Mesendoderm (in vitro differentiated cells): ENCODE results near the gene PLB1. TPM values are rescaled to one million over a fixed set of nuclear protein-coding genes. Genes with fewer than 3 reads are reported as not detected.

Experiments used
- DNase-seq: peaks from one replicate; pipeline ENCODE4 v3.0.0; 2013
- H2AK5ac ChIP-seq: 2 replicates; pipeline ENCODE4 v1.6.1; 2013; ENCODE audit warnings: low read length, inconsistent platforms
- H2BK120ac ChIP-seq: 2 replicates; pipeline ENCODE4 v1.6.1; 2013; ENCODE audit warnings: low read depth, mild to moderate bottlenecking, low read length, moderate library complexity, mixed read lengths
- H2BK15ac ChIP-seq: replicated peaks from 2 replicates; pipeline ENCODE4 v1.6.1; 2013; ENCODE audit warnings: low read depth, mild to moderate bottlenecking, moderate library complexity
- H2BK5ac ChIP-seq: 2 replicates; pipeline ENCODE4 v1.6.1; 2013; ENCODE audit warnings: low read length, inconsistent platforms
- H3K18ac ChIP-seq: 2 replicates; pipeline ENCODE4 v1.6.1; 2013; ENCODE audit warnings: mild to moderate bottlenecking, low read length, mixed read lengths
- H3K23ac ChIP-seq: one replicate; pipeline ENCODE4 v1.6.1; 2013; ENCODE audit warnings: low read length
- H3K27ac ChIP-seq: 2 replicates; pipeline ENCODE4 v1.5.1; 2013; ENCODE audit warnings: low read depth, mild to moderate bottlenecking, inconsistent platforms, low read length, moderate library complexity
- H3K27me3 ChIP-seq: 2 replicates; pipeline ENCODE4 v1.6.1; 2013; ENCODE audit warnings: low read length, control low read depth, mild to moderate bottlenecking, inconsistent platforms; ENCODE audit not compliant: insufficient read depth, poor library complexity
- H3K36me3 ChIP-seq: 2 replicates; pipeline ENCODE4 v1.6.1; 2013; ENCODE audit warnings: low read length, inconsistent platforms; ENCODE audit not compliant: control insufficient read depth, insufficient read depth
- H3K4ac ChIP-seq: one replicate; pipeline ENCODE4 v1.6.1; 2013; ENCODE audit warnings: low read depth, mild to moderate bottlenecking, low read length, moderate library complexity
- H3K4me1 ChIP-seq: 2 replicates; pipeline ENCODE4 v1.6.1; 2013; ENCODE audit warnings: low read depth, low read length, inconsistent platforms; ENCODE audit not compliant: control insufficient read depth
- H3K4me2 ChIP-seq: 2 replicates; pipeline ENCODE4 v1.6.1; 2013; ENCODE audit warnings: low read length
- H3K4me3 ChIP-seq: 2 replicates; pipeline ENCODE4 v1.5.1; 2013; ENCODE audit warnings: mild to moderate bottlenecking, low read length
- H3K56ac ChIP-seq: one replicate; pipeline ENCODE4 v1.6.1; 2013; ENCODE audit warnings: low read length
- H3K79me1 ChIP-seq: 2 replicates; pipeline ENCODE4 v1.6.1; 2013; ENCODE audit warnings: low read length, inconsistent platforms
- H3K79me2 ChIP-seq: 2 replicates; pipeline ENCODE4 v1.6.1; 2013; ENCODE audit warnings: mild to moderate bottlenecking, low read length; ENCODE audit not compliant: control insufficient read depth, insufficient read depth
- H3K9ac ChIP-seq: 2 replicates; pipeline ENCODE4 v1.6.1; 2013; ENCODE audit warnings: low read length, inconsistent platforms
- H4K5ac ChIP-seq: one replicate; pipeline ENCODE4 v1.6.1; 2013; ENCODE audit warnings: low read length
- H4K8ac ChIP-seq: one replicate; pipeline ENCODE4 v1.6.1; 2013; ENCODE audit warnings: low read depth, mild to moderate bottlenecking, control low read depth, low read length, moderate library complexity
- WGBS: extraction: QIAGEN DNeasy Blood & Tissue Kit; methylation state at CpG from one replicate; pipeline ENCODE4 v1.1.7; 2013; ENCODE audit warnings: low lambda C conversion rate, missing lambda C conversion rate; ENCODE audit not compliant: insufficient coverage; ENCODE audit errors: extremely low coverage; 5-methylcytosine and 5-hydroxymethylcytosine counted together
- polyA plus RNA-seq, 2 experiments: library from polyadenylated mRNA; stranded (reverse); fragments of 200-250 nt; gene quantifications; one replicate each; pipeline ENCODE4 v1.2.3, GENCODE V29; 2013

Gene PLB1, protein sequence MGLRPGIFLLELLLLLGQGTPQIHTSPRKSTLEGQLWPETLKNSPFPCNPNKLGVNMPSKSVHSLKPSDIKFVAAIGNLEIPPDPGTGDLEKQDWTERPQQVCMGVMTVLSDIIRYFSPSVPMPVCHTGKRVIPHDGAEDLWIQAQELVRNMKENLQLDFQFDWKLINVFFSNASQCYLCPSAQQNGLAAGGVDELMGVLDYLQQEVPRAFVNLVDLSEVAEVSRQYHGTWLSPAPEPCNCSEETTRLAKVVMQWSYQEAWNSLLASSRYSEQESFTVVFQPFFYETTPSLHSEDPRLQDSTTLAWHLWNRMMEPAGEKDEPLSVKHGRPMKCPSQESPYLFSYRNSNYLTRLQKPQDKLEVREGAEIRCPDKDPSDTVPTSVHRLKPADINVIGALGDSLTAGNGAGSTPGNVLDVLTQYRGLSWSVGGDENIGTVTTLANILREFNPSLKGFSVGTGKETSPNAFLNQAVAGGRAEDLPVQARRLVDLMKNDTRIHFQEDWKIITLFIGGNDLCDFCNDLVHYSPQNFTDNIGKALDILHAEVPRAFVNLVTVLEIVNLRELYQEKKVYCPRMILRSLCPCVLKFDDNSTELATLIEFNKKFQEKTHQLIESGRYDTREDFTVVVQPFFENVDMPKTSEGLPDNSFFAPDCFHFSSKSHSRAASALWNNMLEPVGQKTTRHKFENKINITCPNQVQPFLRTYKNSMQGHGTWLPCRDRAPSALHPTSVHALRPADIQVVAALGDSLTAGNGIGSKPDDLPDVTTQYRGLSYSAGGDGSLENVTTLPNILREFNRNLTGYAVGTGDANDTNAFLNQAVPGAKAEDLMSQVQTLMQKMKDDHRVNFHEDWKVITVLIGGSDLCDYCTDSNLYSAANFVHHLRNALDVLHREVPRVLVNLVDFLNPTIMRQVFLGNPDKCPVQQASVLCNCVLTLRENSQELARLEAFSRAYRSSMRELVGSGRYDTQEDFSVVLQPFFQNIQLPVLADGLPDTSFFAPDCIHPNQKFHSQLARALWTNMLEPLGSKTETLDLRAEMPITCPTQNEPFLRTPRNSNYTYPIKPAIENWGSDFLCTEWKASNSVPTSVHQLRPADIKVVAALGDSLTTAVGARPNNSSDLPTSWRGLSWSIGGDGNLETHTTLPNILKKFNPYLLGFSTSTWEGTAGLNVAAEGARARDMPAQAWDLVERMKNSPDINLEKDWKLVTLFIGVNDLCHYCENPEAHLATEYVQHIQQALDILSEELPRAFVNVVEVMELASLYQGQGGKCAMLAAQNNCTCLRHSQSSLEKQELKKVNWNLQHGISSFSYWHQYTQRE (N-terminal part only)
- polyA plus RNA-seq (2013, experiment 1 of 2), result 0.31 TPM
- 0.25 TPM for polyA plus RNA-seq (2013, experiment 2 of 2)

- no peak within 1 kb of the TSS for H3K4ac ChIP-seq
- no peak within 1 kb of the TSS for H3K56ac ChIP-seq
- H3K4me1 ChIP-seq, result no peaks in the 10 kb centered on the region
- no peak within 1 kb of the TSS for H3K27ac ChIP-seq
- no peak within 1 kb of the TSS for H3K4me3 ChIP-seq
- no peak within 1 kb of the TSS for H4K5ac ChIP-seq
- no peak within 1 kb of the TSS for H3K9ac ChIP-seq
- H3K4me2 ChIP-seq, result no peak within 1 kb of the TSS
- H3K27me3 ChIP-seq, result no peaks in the 10 kb centered on the region
- H3K79me1 ChIP-seq, result no peaks in the 10 kb centered on the region
- H3K36me3 ChIP-seq, result no peaks in the 10 kb centered on the region
- no peak for DNase-seq
- no peak within 1 kb of the TSS for H4K8ac ChIP-seq
- H3K79me2 ChIP-seq, result no peaks in the 10 kb centered on the region
- H2BK120ac ChIP-seq, result no peak within 1 kb of the TSS
- no peak within 1 kb of the TSS for H3K18ac ChIP-seq
- WGBS, result no CpG with 5 or more reads among the region's 14 CpGs
- no peak within 1 kb of the TSS for H2BK5ac ChIP-seq
- H2AK5ac ChIP-seq, result no peak within 1 kb of the TSS
- no peak within 1 kb of the TSS for H2BK15ac ChIP-seq
- no peak within 1 kb of the TSS for H3K23ac ChIP-seq
These were observed at the start of gene PLB1 for GRCh38 chr2:28495551-28496250. Gene PLB1, plus strand, starts transcription at chr2:28496060. Its CDS starts 55 bp downstream, at chr2:28496115.

GRCh38 chr2:28446531-28446930 lies 49.3 kb upstream of the PLB1 start:
- H3K27ac ChIP-seq, result no peak overlapping the region
- no peak for DNase-seq

GRCh38 chr2:28447086-28447485 lies 48.8 kb upstream of the PLB1 start:
- H2BK120ac ChIP-seq, result no peak overlapping the region
- DNase-seq, result no peak
- no peak overlapping the region for H3K23ac ChIP-seq
- H4K8ac ChIP-seq, result no peak overlapping the region
- H3K27me3 ChIP-seq, result no peaks in the 10 kb centered on the region
- H3K18ac ChIP-seq, result no peak overlapping the region
- H3K4me2 ChIP-seq, result no peak overlapping the region
- H3K9ac ChIP-seq, result no peak overlapping the region
- no CpG with 5 or more reads among the region's 3 CpGs for WGBS
- H3K56ac ChIP-seq, result no peak overlapping the region
- H3K4me1 ChIP-seq, result no peaks in the 10 kb centered on the region
- H2AK5ac ChIP-seq, result no peak overlapping the region
- no peak overlapping the region for H3K27ac ChIP-seq
- H3K4ac ChIP-seq, result no peak overlapping the region
- no peak overlapping the region for H3K4me3 ChIP-seq
- H3K36me3 ChIP-seq, result no peaks in the 10 kb centered on the region
- H3K79me2 ChIP-seq, result no peaks in the 10 kb centered on the region
- H4K5ac ChIP-seq, result no peak overlapping the region
- no peaks in the 10 kb centered on the region for H3K79me1 ChIP-seq
- H2BK15ac ChIP-seq, result no peak overlapping the region
- H2BK5ac ChIP-seq, result no peak overlapping the region

More at GRCh38 chr2:28446531-28446930, 49.3 kb upstream of the PLB1 start:
- no peak overlapping the region for H3K56ac ChIP-seq
- no peak overlapping the region for H3K4me2 ChIP-seq
- H3K27me3 ChIP-seq, result no peaks in the 10 kb centered on the region
- no peaks in the 10 kb centered on the region for H3K4me1 ChIP-seq
- H4K5ac ChIP-seq, result no peak overlapping the region
- H3K79me2 ChIP-seq, result no peaks in the 10 kb centered on the region
- H2BK5ac ChIP-seq, result no peak overlapping the region
- no peak overlapping the region for H2BK15ac ChIP-seq
- no peak overlapping the region for H3K4me3 ChIP-seq
- no peak overlapping the region for H2AK5ac ChIP-seq
- H3K18ac ChIP-seq, result no peak overlapping the region
- no peak overlapping the region for H3K23ac ChIP-seq
- no peak overlapping the region for H2BK120ac ChIP-seq
- no peaks in the 10 kb centered on the region for H3K36me3 ChIP-seq
- H3K9ac ChIP-seq, result no peak overlapping the region
- H3K4ac ChIP-seq, result no peak overlapping the region
- H3K79me1 ChIP-seq, result no peaks in the 10 kb centered on the region
- H4K8ac ChIP-seq, result no peak overlapping the region

- Histone ChIP-seq H3K27ac (no peak overlapping the region), H2AK5ac (no peak overlapping the region), H3K27me3 (no peaks in the 10 kb centered on the region), H3K79me1 (no peaks in the 10 kb centered on the region), H2BK5ac (no peak overlapping the region), H3K56ac (no peak overlapping the region), H3K4me1 (no peaks in the 10 kb centered on the region), H3K79me2 (no peaks in the 10 kb centered on the region), H4K8ac (no peak overlapping the region), H3K4ac (no peak overlapping the region), H3K23ac (no peak overlapping the region), H2BK120ac (no peak overlapping the region), H3K4me3 (no peak overlapping the region), H2BK15ac (no peak overlapping the region), H3K36me3 (no peaks in the 10 kb centered on the region), H3K9ac (no peak overlapping the region), H4K5ac (no peak overlapping the region), H3K4me2 (no peak overlapping the region), H3K18ac (no peak overlapping the region)
- no peak for DNase-seq
- no CpG with 5 or more reads among the region's 8 CpGs for WGBS
These were observed 47.7 kb upstream of the PLB1 start for GRCh38 chr2:28447943-28448792.

GRCh38 chr2:28448793-28449100 lies 47.1 kb upstream of the PLB1 start:
- Histone ChIP-seq H3K4me2 (no peak overlapping the region), H2BK120ac (no peak overlapping the region), H3K56ac (no peak overlapping the region), H3K27me3 (no peaks in the 10 kb centered on the region), H3K4me1 (no peaks in the 10 kb centered on the region), H3K23ac (no peak overlapping the region), H3K18ac (no peak overlapping the region), H3K79me2 (no peaks in the 10 kb centered on the region), H2AK5ac (no peak overlapping the region), H2BK15ac (no peak overlapping the region), H3K27ac (no peak overlapping the region), H3K9ac (no peak overlapping the region), H3K4me3 (no peak overlapping the region), H4K8ac (no peak overlapping the region), H3K4ac (no peak overlapping the region), H3K36me3 (no peaks in the 10 kb centered on the region), H3K79me1 (no peaks in the 10 kb centered on the region), H4K5ac (no peak overlapping the region), H2BK5ac (no peak overlapping the region)
- no peak for DNase-seq
- no CpG with 5 or more reads among the region's 3 CpGs for WGBS
